Measurements from ENCODE around the gene CBFA2T2. TPM values are rescaled to one million over a fixed set of nuclear protein-coding genes. Genes with fewer than 3 reads are reported as not detected.

Gene CBFA2T2
- total RNA-seq, 2 experiments from 2014 or later, result 17.9 to 18.6 TPM

- peaks cover 4% of the 10 kb centered on the region for H3K4me1 Mint-ChIP-seq (ENCODE audit: low read depth)
- H3K27ac Mint-ChIP-seq, result no peak overlapping the region
- Histone ChIP-seq H3K9me3 (ENCODE audit: control insufficient read depth in 1 of 2, insufficient read depth in 1 of 2, low read length in 2 of 2) (no peaks in the 10 kb centered on the region), H3K36me3 (ENCODE audit: insufficient read depth, low read length) (peaks cover 6% of the 10 kb centered on the region), H3K4me1 (ENCODE audit: insufficient read depth, low read length) (peaks cover 9% of the 10 kb centered on the region), H3K4me3 (ENCODE audit: low read length) (no peak overlapping the region), H3K27me3 (ENCODE audit: control insufficient read depth in 1 of 2, insufficient read depth in 2 of 2, low read length in 2 of 2) (no peaks in the 10 kb centered on the region), H3K27ac (ENCODE audit: low read depth in 1 of 2, low read length in 2 of 2) (no peak overlapping the region)
- peaks cover 6% of the 10 kb centered on the region for H3K36me3 Mint-ChIP-seq (ENCODE audit: low read depth)
- ChIA-PET POLR2A (no interaction called here), CTCF (interaction anchor here (0.6 to 1.1 kb wide), 2 partner anchors 18 kb away, joined by 4 read pairs; no protein-coding TSS in a partner anchor)
- intact Hi-C loops (cut with DNase I, micrococcal nuclease), result no loop called here
- no peak overlapping the region for H3K4me3 Mint-ChIP-seq
- DNase-seq (no peak), ATAC-seq (ENCODE audit: poor library complexity) (no peak)
- no peaks in the 10 kb centered on the region for H3K9me3 Mint-ChIP-seq
- no peaks in the 10 kb centered on the region for H3K27me3 Mint-ChIP-seq
- TF ChIP-seq CTCF (IDR thresholded peaks at IDR 0.05), result no peak
These were observed 160.3 kb downstream of the CBFA2T2 start for GRCh38 chr20:33650111-33650752.

GRCh38 chr20:33650753-33651561, 161.1 kb downstream of the CBFA2T2 start:
- Mint-ChIP-seq H3K27me3 (no peaks in the 10 kb centered on the region), H3K36me3 (ENCODE audit: low read depth) (no peaks in the 10 kb centered on the region), H3K4me3 (no peak overlapping the region), H3K27ac (no peak overlapping the region), H3K4me1 (ENCODE audit: low read depth) (peaks cover 4% of the 10 kb centered on the region), H3K9me3 (no peaks in the 10 kb centered on the region)
- H3K27ac ChIP-seq (ENCODE audit: low read depth in 1 of 2, low read length in 2 of 2), result no peak overlapping the region
- no peak for DNase-seq
- H3K27me3 ChIP-seq (ENCODE audit: control insufficient read depth in 1 of 2, insufficient read depth in 2 of 2, low read length in 2 of 2), result no peaks in the 10 kb centered on the region
- no peak overlapping the region for H3K4me3 ChIP-seq (ENCODE audit: low read length)
- CTCF ChIA-PET, result interaction anchor here (0.6 to 1.1 kb wide), 2 partner anchors 17 to 19 kb away, joined by 4 read pairs; no protein-coding TSS in a partner anchor
- H3K9me3 ChIP-seq (ENCODE audit: control insufficient read depth in 1 of 2, insufficient read depth in 1 of 2, low read length in 2 of 2), result no peaks in the 10 kb centered on the region
- H3K4me1 ChIP-seq (ENCODE audit: insufficient read depth, low read length), result peaks cover 9% of the 10 kb centered on the region
- TF ChIP-seq CTCF (IDR thresholded peaks at IDR 0.05), result no peak
- intact Hi-C loops (cut with DNase I, micrococcal nuclease), result no loop called here
- no peak for ATAC-seq (ENCODE audit: poor library complexity)
- POLR2A ChIA-PET, result interaction anchor here (1.5 kb wide), 1 partner anchor 13 kb away, joined by 4 read pairs; no protein-coding TSS in a partner anchor
- H3K36me3 ChIP-seq (ENCODE audit: insufficient read depth, low read length), result no peaks in the 10 kb centered on the region

GRCh38 chr20:33651562-33652048, 161.7 kb downstream of the CBFA2T2 start:
- ChIA-PET CTCF (interaction anchor here (2.8 kb wide), 1 partner anchor 16 kb away, joined by 12 read pairs; the partner anchor contains the start of gene ACTL10), POLR2A (interaction anchor here (1.5 kb wide), 1 partner anchor 12 kb away, joined by 4 read pairs; no protein-coding TSS in a partner anchor)
- Mint-ChIP-seq H3K27me3 (no peaks in the 10 kb centered on the region), H3K4me3 (no peak overlapping the region), H3K9me3 (no peaks in the 10 kb centered on the region), H3K27ac (no peak overlapping the region), H3K36me3 (ENCODE audit: low read depth) (no peaks in the 10 kb centered on the region), H3K4me1 (ENCODE audit: low read depth) (peaks cover 4% of the 10 kb centered on the region)
- no peak for DNase-seq
- Histone ChIP-seq H3K9me3 (ENCODE audit: control insufficient read depth in 1 of 2, insufficient read depth in 1 of 2, low read length in 2 of 2) (no peaks in the 10 kb centered on the region), H3K4me3 (ENCODE audit: low read length) (no peak overlapping the region), H3K36me3 (ENCODE audit: insufficient read depth, low read length) (no peaks in the 10 kb centered on the region), H3K4me1 (ENCODE audit: insufficient read depth, low read length) (peaks cover 9% of the 10 kb centered on the region), H3K27ac (ENCODE audit: low read depth in 1 of 2, low read length in 2 of 2) (no peak overlapping the region), H3K27me3 (ENCODE audit: control insufficient read depth in 1 of 2, insufficient read depth in 2 of 2, low read length in 2 of 2) (no peaks in the 10 kb centered on the region)
- intact Hi-C loops (cut with DNase I, micrococcal nuclease), result no loop called here
- no peak for TF ChIP-seq CTCF (IDR thresholded peaks at IDR 0.05)
- ATAC-seq (ENCODE audit: poor library complexity), result no peak

All from CD4-positive, alpha-beta T cell (primary cell).